Measurements from ENCODE around the gene KCNE3. TPM values are rescaled to one million over a fixed set of nuclear protein-coding genes. Genes with fewer than 3 reads are reported as not detected.
A peak's percentile ranks its signal among the peaks of the same experiment; 100 is the strongest.

KCNE3 gene
- total and polyA plus RNA-seq, 2 of the 13 experiments (the other 11 are each of a cell fraction or from before 2014, with no cell fraction given): 0.33 to 2.2 TPM

DNA sequence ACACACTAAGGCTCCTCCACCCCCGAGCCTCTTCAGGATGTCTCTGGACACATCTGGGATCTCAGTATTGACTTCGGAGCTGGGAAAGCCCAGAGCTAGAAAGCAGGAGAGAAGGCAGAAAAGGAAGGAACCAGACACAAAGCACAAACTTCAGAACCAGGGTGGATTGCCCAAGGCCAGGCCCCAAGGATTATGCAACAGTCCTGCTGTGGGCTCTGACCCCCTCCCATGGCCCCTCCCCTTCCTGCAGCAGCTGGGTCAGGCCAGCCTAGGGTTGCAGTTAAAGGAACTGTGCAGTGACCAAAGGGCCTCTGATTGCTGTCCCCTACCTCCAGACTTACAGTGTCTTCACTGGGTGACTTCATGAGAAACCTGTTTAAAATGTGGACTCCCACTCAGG lies 5.3 kb downstream of the KCNE3 start (continued):
- no peak for TF ChIP-seq ZNF318 (CRISPR knock-in tag; IDR thresholded peaks at IDR 0.05)
- TF ChIP-seq PITX1 (CRISPR knock-in tag; IDR thresholded peaks at IDR 0.05): peak; percentile 38; the same call in 1 of the 2 replicates
- TF ChIP-seq RARG (CRISPR knock-in tag; IDR thresholded peaks at IDR 0.05; ENCODE audit: low read depth): no peak
- TF ChIP-seq NAIF1 (CRISPR knock-in tag; IDR thresholded peaks at IDR 0.05; ENCODE audit: borderline replicate concordance): no peak
- TF ChIP-seq TEF (CRISPR knock-in tag; IDR thresholded peaks at IDR 0.05): peak; percentile 97
- TF ChIP-seq ZNF30 (CRISPR knock-in tag; IDR thresholded peaks at IDR 0.05): no peak
- peak; percentile 32; the same call in 1 of the 2 replicates for TF ChIP-seq PHF8 (CRISPR knock-in tag; IDR thresholded peaks at IDR 0.05)
- TF ChIP-seq, protein P1, sequence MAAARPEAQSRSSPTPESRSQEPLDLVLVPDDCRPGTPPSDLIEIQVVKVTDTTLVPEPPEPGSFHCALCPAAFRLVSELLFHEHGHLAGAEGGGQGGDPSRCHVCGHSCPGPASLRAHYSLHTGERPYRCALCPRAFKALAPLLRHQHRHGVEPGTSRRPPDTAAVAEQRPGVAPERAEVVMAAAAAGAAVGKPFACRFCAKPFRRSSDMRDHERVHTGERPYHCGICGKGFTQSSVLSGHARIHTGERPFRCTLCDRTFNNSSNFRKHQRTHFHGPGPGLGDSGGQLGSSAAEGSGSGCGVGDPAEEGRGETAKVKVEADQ (CRISPR knock-in tag; IDR thresholded peaks at IDR 0.05; ENCODE audit: borderline replicate concordance): no peak
- TF ChIP-seq ZNF605 (CRISPR knock-in tag; IDR thresholded peaks at IDR 0.05): peak; percentile 77
- TF ChIP-seq, protein P2, sequence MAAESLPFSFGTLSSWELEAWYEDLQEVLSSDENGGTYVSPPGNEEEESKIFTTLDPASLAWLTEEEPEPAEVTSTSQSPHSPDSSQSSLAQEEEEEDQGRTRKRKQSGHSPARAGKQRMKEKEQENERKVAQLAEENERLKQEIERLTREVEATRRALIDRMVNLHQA (CRISPR knock-in tag; IDR thresholded peaks at IDR 0.05): no peak
- no peak for TF ChIP-seq ZNF652 (CRISPR knock-in tag; IDR thresholded peaks at IDR 0.05; ENCODE audit: borderline replicate concordance, low read depth)
- no peak for TF ChIP-seq ETV6 (CRISPR knock-in tag; conservative IDR thresholded peaks at IDR 0.05)
- no peak for TF ChIP-seq ZNF382 (CRISPR knock-in tag; IDR thresholded peaks at IDR 0.05; ENCODE audit: borderline replicate concordance)
- no peak; the same call in 1 of the 2 replicates for TF ChIP-seq ZNF788 (CRISPR knock-in tag; IDR thresholded peaks at IDR 0.05; ENCODE audit: borderline replicate concordance)
- TF ChIP-seq GMEB1 (CRISPR knock-in tag; IDR thresholded peaks at IDR 0.05; ENCODE audit: borderline replicate concordance): no peak
- no peak for TF ChIP-seq CBX2 (IDR thresholded peaks at IDR 0.05; ENCODE audit: low read depth, low read length)
- no peak for TF ChIP-seq CBX2 (CRISPR knock-in tag; IDR thresholded peaks at IDR 0.05; ENCODE audit: low read depth)
- no peak for TF ChIP-seq ARHGAP35 (CRISPR knock-in tag; IDR thresholded peaks at IDR 0.05; ENCODE audit: borderline replicate concordance)
- TF ChIP-seq, protein P3, sequence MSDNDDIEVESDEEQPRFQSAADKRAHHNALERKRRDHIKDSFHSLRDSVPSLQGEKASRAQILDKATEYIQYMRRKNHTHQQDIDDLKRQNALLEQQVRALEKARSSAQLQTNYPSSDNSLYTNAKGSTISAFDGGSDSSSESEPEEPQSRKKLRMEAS (IDR thresholded peaks at IDR 0.05): no peak

Data from HepG2 (cell line).